Upper lobe of right lung (tissue), 1 donor: ENCODE measurements around the gene RSPH1. TPM values are rescaled to one million over a fixed set of nuclear protein-coding genes. Genes with fewer than 3 reads are reported as not detected.

Experiments
- ATAC-seq: fragments of 200-7000 bp; cut with Tn5 transposase; one replicate; pipeline ENCODE4 v1.9.1; 2020; ENCODE audit warnings: mild to moderate bottlenecking, moderate library complexity
- DNase-seq: peaks from one replicate; pipeline ENCODE4 v3.0.0-alpha.2; 2020
- H3K27ac ChIP-seq: fragments of 200-600 bp; one replicate; pipeline ENCODE4 v1.8.0; 2022
- H3K27me3 ChIP-seq: fragments of 200-600 bp; one replicate; pipeline ENCODE4 v1.8.0; 2022; ENCODE audit warnings: mild to moderate bottlenecking
- H3K36me3 ChIP-seq: fragments of 200-600 bp; one replicate; pipeline ENCODE4 v1.8.0; 2022
- H3K4me1 ChIP-seq: fragments of 200-600 bp; one replicate; pipeline ENCODE4 v1.8.0; 2022
- H3K4me3 ChIP-seq: fragments of 200-600 bp; one replicate; pipeline ENCODE4 v1.8.0; 2022; ENCODE audit warnings: mild to moderate bottlenecking
- H3K9me3 ChIP-seq: fragments of 200-600 bp; one replicate; pipeline ENCODE4 v1.8.0; 2022
- intact Hi-C: fragments of 100-400 bp; cut with DNase I; formaldehyde crosslinking; loops from one replicate; pipeline ENCODE4 v1.11.0; 2022
- total RNA-seq: library from RNA; stranded (reverse); fragmentation: NEBNext Ultra II Directional; extraction: Animal tissue kit (Norgen Biotek cat#: 25700); gene quantifications from one replicate; pipeline ENCODE4 v1.2.1, GENCODE V29; 2021
- TF ChIP-seq, protein P1 (sequence below): fragments of 200-600 bp; IDR thresholded peaks from one replicate; pipeline ENCODE4 v1.8.0; 2022; ENCODE audit warnings: antibody characterized with exemption
- donor health status: DM: no; HTN: yes; CAD: no; lungs with severe emphysema.

Gene RSPH1
- total RNA-seq, 1 donor from 2014 or later, result 0.84 TPM

DNA sequence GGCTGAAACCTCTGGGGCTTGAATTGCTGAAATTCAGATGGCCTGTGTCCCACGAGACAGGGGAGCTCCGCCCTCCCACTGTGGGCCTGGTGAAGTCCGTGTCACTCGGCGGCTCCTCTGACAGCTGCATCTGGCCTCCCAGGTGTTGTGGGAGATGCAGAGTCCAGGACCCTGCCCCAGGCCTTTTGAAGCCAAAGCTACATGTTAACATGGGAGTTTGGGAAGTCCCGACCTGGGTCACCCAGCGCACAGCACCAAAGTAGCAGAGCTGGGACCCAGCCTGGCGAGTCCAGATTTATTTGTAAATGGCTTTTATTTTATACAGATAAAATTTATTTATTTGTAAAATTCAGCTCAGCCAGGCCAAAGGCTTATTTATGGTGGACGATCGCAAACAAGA lies 46.6 kb upstream of the RSPH1 start:
- ATAC-seq (no peak), DNase-seq (peak; percentile 56)
- Histone ChIP-seq H3K27me3 (no peaks in the 10 kb centered on the region), H3K4me1 (no peaks in the 10 kb centered on the region), H3K27ac (no peak overlapping the region), H3K4me3 (no peak overlapping the region), H3K9me3 (no peaks in the 10 kb centered on the region), H3K36me3 (peaks cover 63% of the 10 kb centered on the region)
- TF ChIP-seq, protein P1, sequence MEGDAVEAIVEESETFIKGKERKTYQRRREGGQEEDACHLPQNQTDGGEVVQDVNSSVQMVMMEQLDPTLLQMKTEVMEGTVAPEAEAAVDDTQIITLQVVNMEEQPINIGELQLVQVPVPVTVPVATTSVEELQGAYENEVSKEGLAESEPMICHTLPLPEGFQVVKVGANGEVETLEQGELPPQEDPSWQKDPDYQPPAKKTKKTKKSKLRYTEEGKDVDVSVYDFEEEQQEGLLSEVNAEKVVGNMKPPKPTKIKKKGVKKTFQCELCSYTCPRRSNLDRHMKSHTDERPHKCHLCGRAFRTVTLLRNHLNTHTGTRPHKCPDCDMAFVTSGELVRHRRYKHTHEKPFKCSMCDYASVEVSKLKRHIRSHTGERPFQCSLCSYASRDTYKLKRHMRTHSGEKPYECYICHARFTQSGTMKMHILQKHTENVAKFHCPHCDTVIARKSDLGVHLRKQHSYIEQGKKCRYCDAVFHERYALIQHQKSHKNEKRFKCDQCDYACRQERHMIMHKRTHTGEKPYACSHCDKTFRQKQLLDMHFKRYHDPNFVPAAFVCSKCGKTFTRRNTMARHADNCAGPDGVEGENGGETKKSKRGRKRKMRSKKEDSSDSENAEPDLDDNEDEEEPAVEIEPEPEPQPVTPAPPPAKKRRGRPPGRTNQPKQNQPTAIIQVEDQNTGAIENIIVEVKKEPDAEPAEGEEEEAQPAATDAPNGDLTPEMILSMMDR, result no peak
- intact Hi-C loops, result no loop called here

DNA sequence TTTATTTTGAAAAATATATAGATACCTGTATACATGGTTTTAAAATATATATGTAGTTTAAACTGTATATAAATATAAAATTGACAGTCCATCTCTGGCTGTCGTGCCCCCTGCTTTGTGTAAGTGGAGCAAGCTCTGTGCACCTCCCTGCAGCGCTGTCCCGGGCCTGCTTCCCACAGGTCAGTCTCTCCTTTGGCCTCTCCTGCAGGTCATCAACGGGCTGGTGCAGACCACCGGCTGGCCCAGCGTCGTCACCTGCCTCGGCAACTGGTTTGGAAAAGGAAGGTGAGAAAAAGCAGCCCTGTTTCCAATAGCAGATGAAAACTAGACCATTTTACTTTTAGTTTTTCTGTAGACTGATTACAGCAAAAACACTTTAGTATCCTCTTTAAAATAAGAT lies 46.2 kb upstream of the RSPH1 start:
- H3K4me1 ChIP-seq, result no peaks in the 10 kb centered on the region
- ATAC-seq, result no peak
- H3K27ac ChIP-seq, result no peak overlapping the region
- H3K9me3 ChIP-seq, result no peaks in the 10 kb centered on the region
- no peak overlapping the region for H3K4me3 ChIP-seq
- intact Hi-C loops, result no loop called here
- TF ChIP-seq, protein P1, result no peak
- no peaks in the 10 kb centered on the region for H3K27me3 ChIP-seq
- peak; percentile 49 for DNase-seq
- H3K36me3 ChIP-seq, result peaks cover 59% of the 10 kb centered on the region

DNA sequence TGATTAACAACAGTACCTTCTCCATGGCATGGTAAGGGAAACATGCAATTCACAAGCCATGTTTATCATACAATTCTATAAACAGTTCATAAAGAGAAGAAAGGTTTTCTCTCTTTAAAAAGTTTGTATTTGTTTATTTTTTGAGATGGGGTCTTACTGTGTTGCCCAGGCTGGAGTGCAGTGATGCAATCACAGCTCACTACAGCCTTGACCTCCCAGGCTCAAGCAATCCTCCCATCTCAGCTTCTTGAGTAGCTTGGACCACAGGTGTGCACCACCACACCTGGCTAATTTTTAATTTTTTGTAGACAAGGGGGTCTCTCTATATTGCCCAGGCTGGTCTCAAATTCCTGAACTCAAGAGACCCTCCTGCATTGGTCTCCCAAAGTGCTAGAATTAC lies 45.6 kb upstream of the RSPH1 start:
- no peak overlapping the region for H3K4me3 ChIP-seq
- DNase-seq (peak; percentile 6), ATAC-seq (no peak)
- intact Hi-C loops, result no loop called here
- no peaks in the 10 kb centered on the region for H3K4me1 ChIP-seq
- peaks cover 55% of the 10 kb centered on the region for H3K36me3 ChIP-seq
- no peaks in the 10 kb centered on the region for H3K9me3 ChIP-seq
- no peaks in the 10 kb centered on the region for H3K27me3 ChIP-seq
- TF ChIP-seq, protein P1, result no peak
- no peak overlapping the region for H3K27ac ChIP-seq

DNA sequence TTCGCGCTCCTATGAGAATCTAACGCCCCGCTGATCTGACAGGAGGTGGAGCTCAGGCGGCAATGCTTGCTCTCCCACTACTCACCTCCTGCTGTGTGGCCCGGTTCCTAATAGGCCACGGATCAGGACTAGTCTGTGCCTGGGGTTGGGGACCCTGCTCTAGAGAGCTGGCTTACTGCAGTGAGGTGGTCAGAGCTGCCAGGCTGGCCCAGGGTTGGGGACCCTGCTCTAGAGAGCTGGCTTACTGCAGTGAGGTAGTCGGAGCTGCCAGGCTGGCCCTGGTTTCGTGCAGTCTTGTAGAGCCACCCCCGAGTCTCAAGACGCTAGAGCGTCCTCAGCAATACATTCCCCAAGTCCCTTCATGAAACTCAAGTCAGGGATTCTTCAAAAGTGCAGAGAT lies 45.1 kb upstream of the RSPH1 start:
- Histone ChIP-seq H3K27ac (no peak overlapping the region), H3K4me3 (no peak overlapping the region), H3K4me1 (no peaks in the 10 kb centered on the region), H3K27me3 (no peaks in the 10 kb centered on the region), H3K9me3 (no peaks in the 10 kb centered on the region), H3K36me3 (peaks cover 57% of the 10 kb centered on the region)
- ATAC-seq (no peak), DNase-seq (peak; percentile 50)
- TF ChIP-seq, protein P1, result no peak
- intact Hi-C loops, result no loop called here

DNA sequence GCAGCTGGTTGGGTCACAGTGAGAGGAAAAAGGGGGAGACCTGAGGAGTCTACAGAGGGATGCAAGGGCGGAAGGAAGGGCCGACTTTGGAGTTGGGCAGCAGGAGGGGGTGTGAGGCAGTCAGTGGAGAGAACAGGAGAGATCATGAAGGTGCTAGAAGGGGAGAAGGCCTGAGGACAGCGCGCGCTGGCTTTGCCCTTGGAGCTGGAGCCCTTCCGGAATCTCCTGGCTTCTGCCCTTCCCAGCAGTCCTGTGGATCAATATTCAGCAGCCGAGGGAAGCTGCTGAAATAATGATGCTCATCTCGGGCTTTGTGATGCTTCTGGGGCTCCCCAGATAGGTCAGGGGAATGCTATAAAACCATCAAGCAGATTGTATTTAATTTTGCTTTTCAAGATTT lies 44.4 kb upstream of the RSPH1 start:
- Histone ChIP-seq H3K27me3 (no peaks in the 10 kb centered on the region), H3K4me1 (no peaks in the 10 kb centered on the region), H3K27ac (no peak overlapping the region), H3K4me3 (no peak overlapping the region), H3K9me3 (no peaks in the 10 kb centered on the region), H3K36me3 (peaks cover 58% of the 10 kb centered on the region)
- ATAC-seq (no peak), DNase-seq (peak; percentile 42)
- TF ChIP-seq, protein P1, result no peak
- intact Hi-C loops, result no loop called here

DNA sequence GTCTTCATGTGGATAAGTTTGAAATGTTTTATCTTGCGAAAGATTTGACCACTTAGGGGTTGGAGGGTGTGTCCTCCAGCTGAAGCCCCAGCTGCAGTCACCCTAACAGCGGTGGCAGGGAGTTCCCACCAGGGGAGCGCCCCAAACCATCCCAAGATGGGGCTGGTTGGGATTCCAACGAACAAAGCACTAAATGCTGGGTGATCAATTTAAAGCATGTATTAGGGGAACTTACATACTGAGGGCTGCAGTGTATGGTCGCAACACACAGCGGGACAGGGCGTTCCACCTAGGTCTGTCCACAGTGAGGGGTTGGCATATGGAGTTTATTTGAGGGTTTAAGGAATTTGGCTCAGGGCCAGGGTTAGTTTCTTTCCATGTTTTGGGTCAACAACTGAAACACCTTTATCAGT lies 43.9 kb upstream of the RSPH1 start:
- Histone ChIP-seq H3K4me1 (no peaks in the 10 kb centered on the region), H3K27ac (no peak overlapping the region), H3K9me3 (no peaks in the 10 kb centered on the region), H3K27me3 (no peaks in the 10 kb centered on the region), H3K36me3 (peaks cover 58% of the 10 kb centered on the region), H3K4me3 (no peak overlapping the region)
- peak; percentile 37 for ATAC-seq
- TF ChIP-seq, protein P1, result no peak
- intact Hi-C loops, result no loop called here
- DNase-seq, result peak; percentile 67
